Neural cell (in vitro differentiated cells): ENCODE measurements around the gene ADSS1. TPM values are rescaled to one million over a fixed set of nuclear protein-coding genes. Genes with fewer than 3 reads are reported as not detected.
A peak's percentile ranks its signal among the peaks of the same experiment; 100 is the strongest.

Source experiments
- H2AFZ ChIP-seq: fragments of 200-600, 300-800 bp; sonication (generic), shearing (Covaris generic); 2 replicates; pipeline ENCODE4 v1.6.0; 2014; ENCODE audit warnings: low read depth, mild to moderate bottlenecking, antibody characterized with exemption, low read length, moderate library complexity
- H3F3A ChIP-seq: fragments of 200-600 bp; shearing (Covaris generic); 2 replicates; pipeline ENCODE4 v1.6.1; 2016; ENCODE audit warnings: mild to moderate bottlenecking, moderate library complexity, mixed read lengths, antibody characterized with exemption, low read length; ENCODE audit not compliant: insufficient read depth, poor library complexity, severe bottlenecking
- H3K27ac ChIP-seq: fragments of 200-600, 300-800 bp; sonication (generic), shearing (Covaris generic); 2 replicates; pipeline ENCODE4 v1.5.1; 2014; ENCODE audit warnings: mild to moderate bottlenecking, low read length, moderate library complexity
- H3K27me3 ChIP-seq: fragments of 300-800, 200-600 bp; sonication (generic), shearing (Covaris generic); 2 replicates; pipeline ENCODE4 v1.6.0; 2014; ENCODE audit warnings: mild to moderate bottlenecking, low read depth, low read length, moderate library complexity; ENCODE audit not compliant: insufficient read depth
- H3K36me3 ChIP-seq: fragments of 300-800, 200-600 bp; sonication (generic), shearing (Covaris generic); 2 replicates; pipeline ENCODE4 v1.5.1; 2014; ENCODE audit warnings: mild to moderate bottlenecking, antibody characterized with exemption, low read length, moderate library complexity; ENCODE audit not compliant: insufficient read depth
- H3K4me2 ChIP-seq: fragments of 300-800, 200-600 bp; sonication (generic), shearing (Covaris generic); 2 replicates; pipeline ENCODE4 v1.6.0; 2014; ENCODE audit warnings: mild to moderate bottlenecking, low read length
- H3K4me3 ChIP-seq: fragments of 300-800, 200-600 bp; sonication (generic), shearing (Covaris generic); 2 replicates; pipeline ENCODE4 v1.5.1; 2014; ENCODE audit warnings: mild to moderate bottlenecking, low read length, moderate library complexity
- H3K79me2 ChIP-seq: fragments of 200-600 bp; shearing (Covaris generic); replicated peaks from 2 replicates; pipeline ENCODE4 v1.6.0; 2014; ENCODE audit warnings: mild to moderate bottlenecking, low read length, moderate library complexity; ENCODE audit not compliant: insufficient read depth
- H3K9ac ChIP-seq: fragments of 300-800, 200-600 bp; sonication (generic), shearing (Covaris generic); 2 replicates; pipeline ENCODE4 v1.6.1; 2016; ENCODE audit warnings: mild to moderate bottlenecking, low read length, mixed read lengths
- H3K9me2 ChIP-seq: fragments of 200-600 bp; shearing (Covaris generic); 2 replicates; pipeline ENCODE4 v1.6.1; 2016; ENCODE audit warnings: mild to moderate bottlenecking, low read length, mixed read lengths; ENCODE audit not compliant: insufficient read depth
- H3K9me3 ChIP-seq: fragments of 200-600, 300-800 bp; sonication (generic), shearing (Covaris generic); 2 replicates; pipeline ENCODE4 v1.6.1; 2016; ENCODE audit warnings: mild to moderate bottlenecking, mixed run types, low read length, moderate library complexity, mixed read lengths
- H4K20me1 ChIP-seq: fragments of 200-600 bp; shearing (Covaris generic); 2 replicates; pipeline ENCODE4 v1.6.1; 2016; ENCODE audit warnings: mild to moderate bottlenecking, mixed run types; ENCODE audit not compliant: insufficient read depth
- CTCF ChIP-seq: fragments of 450-650 bp; IDR thresholded peaks from 2 replicates; pipeline ENCODE4 v1.5.1; 2014; ENCODE audit warnings: antibody characterized with exemption, mild to moderate bottlenecking, moderate library complexity; ENCODE audit not compliant: poor library complexity, severe bottlenecking
- EP300 ChIP-seq: fragments of 450-650 bp; conservative IDR thresholded peaks from 2 replicates; pipeline ENCODE4 v1.6.1; 2014; ENCODE audit warnings: antibody characterized with exemption, mild to moderate bottlenecking, moderate library complexity; ENCODE audit not compliant: poor library complexity, severe bottlenecking
- EZH2 ChIP-seq: fragments of 200-600, 300-800 bp; shearing (Covaris generic), sonication (generic); IDR thresholded peaks from 2 replicates; pipeline ENCODE4 v1.6.1; 2014; ENCODE audit warnings: antibody characterized with exemption, low read length, borderline replicate concordance, mild to moderate bottlenecking; ENCODE audit not compliant: insufficient read depth, poor library complexity, severe bottlenecking
- MXI1 ChIP-seq: fragments of 450-650 bp; conservative IDR thresholded peaks from 2 replicates; pipeline ENCODE4 v1.6.1; 2014; ENCODE audit warnings: antibody characterized with exemption, mild to moderate bottlenecking; ENCODE audit not compliant: poor library complexity, severe bottlenecking
- POLR2AphosphoS5 ChIP-seq: IDR thresholded peaks from 2 replicates; pipeline ENCODE4 v1.6.1; 2012
- RAD21 ChIP-seq: fragments of 450-650 bp; conservative IDR thresholded peaks from 2 replicates; pipeline ENCODE4 v1.6.1; 2014; ENCODE audit warnings: antibody characterized with exemption, mild to moderate bottlenecking, moderate library complexity
- REST ChIP-seq: IDR thresholded peaks from 2 replicates; pipeline ENCODE4 v1.6.1; 2012; ENCODE audit warnings: borderline replicate concordance
- SMC3 ChIP-seq: fragments of 450-650 bp; conservative IDR thresholded peaks from 2 replicates; pipeline ENCODE4 v1.6.1; 2014; ENCODE audit warnings: antibody characterized with exemption, mild to moderate bottlenecking, moderate library complexity; ENCODE audit not compliant: poor library complexity
- TAF1 ChIP-seq: IDR thresholded peaks from 2 replicates; pipeline ENCODE4 v1.6.1; 2012; ENCODE audit warnings: low read depth
- polyA plus RNA-seq: library from polyadenylated mRNA; depleted of rRNA; stranded (reverse); fragments of >200 nt; gene quantifications from 2 replicates; pipeline ENCODE4 v1.2.3, GENCODE V29; 2014

ADSS1 gene
- polyA plus RNA-seq, 1 donor from 2014 or later, result 4.3 TPM

- Histone ChIP-seq H3K9me2 (no peaks in the 10 kb centered on the region), H3K36me3 (no peaks in the 10 kb centered on the region), H3K79me2 (peaks cover 23% of the 10 kb centered on the region), H3K4me3 (peak overlapping the region; percentile 89), H4K20me1 (no peaks in the 10 kb centered on the region), H3K9ac (peak overlapping the region; percentile 74), H3F3A (no peaks in the 10 kb centered on the region), H2AFZ (no peak overlapping the region), H3K9me3 (no peaks in the 10 kb centered on the region), H3K4me2 (peak overlapping the region; percentile 79), H3K27me3 (peaks cover 19% of the 10 kb centered on the region), H3K27ac (no peak overlapping the region)
- TF ChIP-seq RAD21 (no peak), MXI1 (no peak), CTCF (no peak), POLR2AphosphoS5 (no peak), REST (no peak), SMC3 (no peak)
Observed at GRCh38 chr14:104794099-104794498, 70.1 kb downstream of the ADSS1 start.

- Histone ChIP-seq H3K4me2 (peak overlapping the region; percentile 79), H3K36me3 (no peaks in the 10 kb centered on the region), H3K79me2 (peaks cover 23% of the 10 kb centered on the region), H3K9me3 (no peaks in the 10 kb centered on the region), H3K9me2 (no peaks in the 10 kb centered on the region), H3K27ac (no peak overlapping the region), H2AFZ (no peak overlapping the region), H3K4me3 (peak overlapping the region; percentile 89), H3K27me3 (peaks cover 24% of the 10 kb centered on the region), H3K9ac (peak overlapping the region; percentile 74), H3F3A (no peaks in the 10 kb centered on the region), H4K20me1 (no peaks in the 10 kb centered on the region)
- TF ChIP-seq EP300, result no peak
- TF ChIP-seq CTCF, result no peak
- no peak for TF ChIP-seq EZH2
- TF ChIP-seq MXI1, result no peak
- no peak for TF ChIP-seq POLR2AphosphoS5
- TF ChIP-seq RAD21, result no peak
- no peak for TF ChIP-seq TAF1
- TF ChIP-seq REST, result no peak
Observed at GRCh38 chr14:104794631-104794992, 70.6 kb downstream of the ADSS1 start.
